K562 (cell line): ENCODE measurements around the gene ACACB.

Experiments
- GABPB1 ChIP-seq: sonication (generic); formaldehyde crosslinking; IDR thresholded peaks from 2 replicates; pipeline ENCODE4 v1.8.0; 2022; ENCODE audit warnings: mild to moderate bottlenecking, missing genetic modification reagents
- POLR2A ChIP-seq: fragments of 450-650 bp; conservative IDR thresholded peaks from 2 replicates; pipeline ENCODE4 v1.6.1; 2016
- SMC3 ChIP-seq: conservative IDR thresholded peaks from 2 replicates; pipeline ENCODE4 v1.6.1; 2011; ENCODE audit warnings: low read depth, low read length, improper control_type of control experiment; ENCODE audit not compliant: insufficient read depth
- SRSF9 ChIP-seq: fragments of 200-400 bp; formaldehyde crosslinking; IDR thresholded peaks from 2 replicates; pipeline ENCODE4 v1.6.1; 2017; ENCODE audit warnings: low read depth, low read length, borderline replicate concordance
- TF ChIP-seq, protein P1 (sequence below): IDR thresholded peaks from 2 replicates; pipeline ENCODE4 v1.6.1; 2012; ENCODE audit warnings: low read depth, low read length, improper control_type of control experiment, borderline replicate concordance
- TF ChIP-seq, protein P2 (sequence below): fragments of 450-650 bp; IDR thresholded peaks from one replicate; pipeline ENCODE4 v1.6.1; 2018; ENCODE audit warnings: mild to moderate bottlenecking, moderate library complexity; ENCODE audit not compliant: partially characterized antibody
- TF ChIP-seq, protein P3 (sequence below): fragments of 450-650 bp; IDR thresholded peaks from 2 replicates; pipeline ENCODE4 v1.6.1; 2017; ENCODE audit warnings: antibody characterized with exemption, mild to moderate bottlenecking
- TF ChIP-seq, protein P4 (sequence below), 3 experiments: IDR thresholded peaks in 2 of 3; conservative IDR thresholded peaks in 1 of 3; 2 replicates each; pipeline ENCODE4 v1.5.1; 2011 to 2012; ENCODE audit warnings: low read length in 3 of 3, mild to moderate bottlenecking in 3 of 3, control low read depth in 2 of 3, improper control_type of control experiment in 1 of 3, inconsistent platforms in 1 of 3, low read depth in 1 of 3, mixed read lengths in 1 of 3, moderate library complexity in 1 of 3; ENCODE audit not compliant: insufficient read depth in 2 of 3
- TF ChIP-seq, protein P5 (sequence below): fragments of 450-650 bp; formaldehyde crosslinking; IDR thresholded peaks from 2 replicates; pipeline ENCODE4 v1.4.0; 2020; ENCODE audit warnings: mild to moderate bottlenecking, moderate library complexity

DNA sequence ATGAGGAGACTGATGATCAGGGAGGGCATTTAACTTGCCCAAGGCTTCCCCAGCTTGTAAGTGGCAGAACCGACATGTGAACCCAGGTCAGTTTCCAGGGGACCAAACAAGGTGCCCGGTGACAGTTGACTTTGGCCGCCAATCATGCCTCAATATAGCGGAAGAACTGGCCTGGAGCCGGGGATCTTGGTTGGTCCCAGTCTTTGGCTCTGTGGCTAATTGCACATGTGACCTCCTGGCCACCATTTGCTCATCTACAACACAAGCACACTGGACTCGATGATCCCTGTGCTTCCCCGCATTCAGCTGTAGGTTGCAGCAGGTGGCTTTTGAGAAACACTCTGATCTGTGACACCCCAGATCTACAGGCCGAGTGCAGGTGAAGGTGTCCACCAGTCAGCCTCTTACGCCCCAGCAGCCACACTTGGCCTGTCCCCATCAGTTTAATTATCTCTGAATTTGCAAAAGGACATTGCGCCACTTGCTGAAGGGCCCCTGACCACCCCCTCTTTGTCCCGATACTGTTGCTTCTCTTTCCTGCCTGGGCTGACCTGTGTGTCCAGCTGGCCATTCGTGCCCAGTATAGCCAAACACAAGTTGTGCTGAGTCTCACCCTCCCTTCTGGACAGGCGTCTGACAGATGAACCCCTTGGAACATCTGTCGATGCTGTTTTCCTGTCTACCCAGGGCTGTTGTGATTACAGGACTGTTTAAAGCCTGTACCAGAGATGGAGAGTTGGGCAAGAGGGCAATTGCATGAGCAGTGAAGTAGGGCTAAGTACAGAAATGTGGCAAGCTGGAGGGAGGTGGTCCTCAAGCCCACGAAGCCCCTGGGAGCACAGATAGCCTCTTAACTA, 14.1 kb downstream of the ACACB start:
- TF ChIP-seq POLR2A (no peak), SMC3 (no peak), SRSF9 (no peak), GABPB1 (CRISPR knock-in tag) (no peak)
- TF ChIP-seq, protein P1, sequence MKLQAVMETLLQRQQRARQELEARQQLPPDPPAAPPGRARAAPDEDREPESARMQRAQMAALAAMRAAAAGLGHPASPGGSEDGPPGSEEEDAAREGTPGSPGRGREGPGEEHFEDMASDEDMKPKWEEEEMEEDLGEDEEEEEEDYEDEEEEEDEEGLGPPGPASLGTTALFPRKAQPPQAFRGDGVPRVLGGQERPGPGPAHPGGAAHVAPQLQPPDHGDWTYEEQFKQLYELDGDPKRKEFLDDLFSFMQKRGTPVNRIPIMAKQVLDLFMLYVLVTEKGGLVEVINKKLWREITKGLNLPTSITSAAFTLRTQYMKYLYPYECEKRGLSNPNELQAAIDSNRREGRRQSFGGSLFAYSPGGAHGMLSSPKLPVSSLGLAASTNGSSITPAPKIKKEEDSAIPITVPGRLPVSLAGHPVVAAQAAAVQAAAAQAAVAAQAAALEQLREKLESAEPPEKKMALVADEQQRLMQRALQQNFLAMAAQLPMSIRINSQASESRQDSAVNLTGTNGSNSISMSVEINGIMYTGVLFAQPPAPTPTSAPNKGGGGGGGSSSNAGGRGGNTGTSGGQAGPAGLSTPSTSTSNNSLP: no peak
- TF ChIP-seq, protein P2, sequence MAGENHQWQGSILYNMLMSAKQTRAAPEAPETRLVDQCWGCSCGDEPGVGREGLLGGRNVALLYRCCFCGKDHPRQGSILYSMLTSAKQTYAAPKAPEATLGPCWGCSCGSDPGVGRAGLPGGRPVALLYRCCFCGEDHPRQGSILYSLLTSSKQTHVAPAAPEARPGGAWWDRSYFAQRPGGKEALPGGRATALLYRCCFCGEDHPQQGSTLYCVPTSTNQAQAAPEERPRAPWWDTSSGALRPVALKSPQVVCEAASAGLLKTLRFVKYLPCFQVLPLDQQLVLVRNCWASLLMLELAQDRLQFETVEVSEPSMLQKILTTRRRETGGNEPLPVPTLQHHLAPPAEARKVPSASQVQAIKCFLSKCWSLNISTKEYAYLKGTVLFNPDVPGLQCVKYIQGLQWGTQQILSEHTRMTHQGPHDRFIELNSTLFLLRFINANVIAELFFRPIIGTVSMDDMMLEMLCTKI: no peak
- TF ChIP-seq, protein P3, sequence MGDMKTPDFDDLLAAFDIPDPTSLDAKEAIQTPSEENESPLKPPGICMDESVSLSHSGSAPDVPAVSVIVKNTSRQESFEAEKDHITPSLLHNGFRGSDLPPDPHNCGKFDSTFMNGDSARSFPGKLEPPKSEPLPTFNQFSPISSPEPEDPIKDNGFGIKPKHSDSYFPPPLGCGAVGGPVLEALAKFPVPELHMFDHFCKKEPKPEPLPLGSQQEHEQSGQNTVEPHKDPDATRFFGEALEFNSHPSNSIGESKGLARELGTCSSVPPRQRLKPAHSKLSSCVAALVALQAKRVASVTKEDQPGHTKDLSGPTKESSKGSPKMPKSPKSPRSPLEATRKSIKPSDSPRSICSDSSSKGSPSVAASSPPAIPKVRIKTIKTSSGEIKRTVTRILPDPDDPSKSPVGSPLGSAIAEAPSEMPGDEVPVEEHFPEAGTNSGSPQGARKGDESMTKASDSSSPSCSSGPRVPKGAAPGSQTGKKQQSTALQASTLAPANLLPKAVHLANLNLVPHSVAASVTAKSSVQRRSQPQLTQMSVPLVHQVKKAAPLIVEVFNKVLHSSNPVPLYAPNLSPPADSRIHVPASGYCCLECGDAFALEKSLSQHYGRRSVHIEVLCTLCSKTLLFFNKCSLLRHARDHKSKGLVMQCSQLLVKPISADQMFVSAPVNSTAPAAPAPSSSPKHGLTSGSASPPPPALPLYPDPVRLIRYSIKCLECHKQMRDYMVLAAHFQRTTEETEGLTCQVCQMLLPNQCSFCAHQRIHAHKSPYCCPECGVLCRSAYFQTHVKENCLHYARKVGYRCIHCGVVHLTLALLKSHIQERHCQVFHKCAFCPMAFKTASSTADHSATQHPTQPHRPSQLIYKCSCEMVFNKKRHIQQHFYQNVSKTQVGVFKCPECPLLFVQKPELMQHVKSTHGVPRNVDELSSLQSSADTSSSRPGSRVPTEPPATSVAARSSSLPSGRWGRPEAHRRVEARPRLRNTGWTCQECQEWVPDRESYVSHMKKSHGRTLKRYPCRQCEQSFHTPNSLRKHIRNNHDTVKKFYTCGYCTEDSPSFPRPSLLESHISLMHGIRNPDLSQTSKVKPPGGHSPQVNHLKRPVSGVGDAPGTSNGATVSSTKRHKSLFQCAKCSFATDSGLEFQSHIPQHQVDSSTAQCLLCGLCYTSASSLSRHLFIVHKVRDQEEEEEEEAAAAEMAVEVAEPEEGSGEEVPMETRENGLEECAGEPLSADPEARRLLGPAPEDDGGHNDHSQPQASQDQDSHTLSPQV: no peak
- TF ChIP-seq, protein P4, sequence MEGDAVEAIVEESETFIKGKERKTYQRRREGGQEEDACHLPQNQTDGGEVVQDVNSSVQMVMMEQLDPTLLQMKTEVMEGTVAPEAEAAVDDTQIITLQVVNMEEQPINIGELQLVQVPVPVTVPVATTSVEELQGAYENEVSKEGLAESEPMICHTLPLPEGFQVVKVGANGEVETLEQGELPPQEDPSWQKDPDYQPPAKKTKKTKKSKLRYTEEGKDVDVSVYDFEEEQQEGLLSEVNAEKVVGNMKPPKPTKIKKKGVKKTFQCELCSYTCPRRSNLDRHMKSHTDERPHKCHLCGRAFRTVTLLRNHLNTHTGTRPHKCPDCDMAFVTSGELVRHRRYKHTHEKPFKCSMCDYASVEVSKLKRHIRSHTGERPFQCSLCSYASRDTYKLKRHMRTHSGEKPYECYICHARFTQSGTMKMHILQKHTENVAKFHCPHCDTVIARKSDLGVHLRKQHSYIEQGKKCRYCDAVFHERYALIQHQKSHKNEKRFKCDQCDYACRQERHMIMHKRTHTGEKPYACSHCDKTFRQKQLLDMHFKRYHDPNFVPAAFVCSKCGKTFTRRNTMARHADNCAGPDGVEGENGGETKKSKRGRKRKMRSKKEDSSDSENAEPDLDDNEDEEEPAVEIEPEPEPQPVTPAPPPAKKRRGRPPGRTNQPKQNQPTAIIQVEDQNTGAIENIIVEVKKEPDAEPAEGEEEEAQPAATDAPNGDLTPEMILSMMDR (IDR thresholded peaks at IDR 0.05 in 2 of 3, conservative IDR thresholded peaks at IDR 0.05 in 1 of 3; ENCODE audit: insufficient read depth in 2 of 3, low read depth in 1 of 3, low read length in 3 of 3): no peak
- TF ChIP-seq, protein P5, sequence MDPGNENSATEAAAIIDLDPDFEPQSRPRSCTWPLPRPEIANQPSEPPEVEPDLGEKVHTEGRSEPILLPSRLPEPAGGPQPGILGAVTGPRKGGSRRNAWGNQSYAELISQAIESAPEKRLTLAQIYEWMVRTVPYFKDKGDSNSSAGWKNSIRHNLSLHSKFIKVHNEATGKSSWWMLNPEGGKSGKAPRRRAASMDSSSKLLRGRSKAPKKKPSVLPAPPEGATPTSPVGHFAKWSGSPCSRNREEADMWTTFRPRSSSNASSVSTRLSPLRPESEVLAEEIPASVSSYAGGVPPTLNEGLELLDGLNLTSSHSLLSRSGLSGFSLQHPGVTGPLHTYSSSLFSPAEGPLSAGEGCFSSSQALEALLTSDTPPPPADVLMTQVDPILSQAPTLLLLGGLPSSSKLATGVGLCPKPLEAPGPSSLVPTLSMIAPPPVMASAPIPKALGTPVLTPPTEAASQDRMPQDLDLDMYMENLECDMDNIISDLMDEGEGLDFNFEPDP (CRISPR knock-in tag): no peak
